ENCODE measurements around the gene BABAM2.
A peak's percentile ranks its signal among the peaks of the same experiment; 100 is the strongest.
"Not testable (repeated sequence)": the region's sequence is repeated elsewhere in the genome, so short reads cannot be mapped to it uniquely, and the experiment has no call there.

BABAM2 gene

DNA sequence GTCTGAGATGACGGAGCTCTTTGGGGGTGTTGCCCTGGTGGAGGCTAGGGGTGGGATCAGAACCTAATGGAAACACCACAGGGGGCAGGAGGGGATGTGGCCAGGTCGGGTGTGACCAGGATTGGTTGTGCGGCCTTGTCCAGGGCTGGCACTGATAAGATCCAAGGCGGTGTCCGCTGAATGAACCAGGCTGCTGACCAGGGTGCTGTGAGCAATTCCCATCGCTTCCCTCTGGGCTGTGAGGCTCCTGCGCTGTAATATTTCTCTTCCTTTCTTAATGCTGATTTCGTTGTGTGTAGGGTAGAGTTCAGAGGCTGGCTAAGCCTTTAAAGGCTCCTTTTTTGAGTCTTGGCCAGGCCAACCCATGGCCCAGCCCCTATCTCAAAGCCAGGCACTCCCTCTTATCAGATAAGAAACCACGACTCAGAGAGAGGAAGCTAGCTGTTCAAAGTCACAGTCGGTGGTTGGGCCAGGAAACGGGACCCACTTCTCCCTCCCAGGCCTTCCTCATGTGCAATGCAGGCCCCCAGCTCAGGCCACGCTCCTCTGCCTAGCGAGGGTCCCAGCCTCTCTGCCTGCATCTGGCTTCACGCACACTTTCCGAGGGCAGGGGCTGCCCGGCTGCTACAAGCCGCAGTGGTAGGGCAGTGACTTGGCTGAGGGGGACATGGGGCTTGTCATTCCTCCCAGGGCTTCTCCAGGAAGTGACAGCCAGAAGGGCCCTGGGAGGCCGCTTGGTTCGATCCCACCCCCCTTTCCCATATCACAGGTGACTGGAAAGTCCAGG lies 476.2 kb downstream of the BABAM2 start:
- no peak overlapping the region for H3K9ac ChIP-seq (ENCODE audit: low read length)
- no peak overlapping the region for H3K27ac ChIP-seq (ENCODE audit: low read depth, low read length)
- H3K36me3 ChIP-seq (ENCODE audit: control insufficient read depth, insufficient read depth, low read length): no peaks in the 10 kb centered on the region

GRCh38 chr2:28367667-28368356 lies 477.3 kb downstream of the BABAM2 start:
- Histone ChIP-seq H3K27me3 (ENCODE audit: control insufficient read depth, insufficient read depth, low read length) (no peaks in the 10 kb centered on the region), H3K4me1 (ENCODE audit: control insufficient read depth, insufficient read depth, low read length) (no peaks in the 10 kb centered on the region), H3K36me3 (ENCODE audit: control insufficient read depth, insufficient read depth, low read length) (no peaks in the 10 kb centered on the region), H3K27ac (ENCODE audit: low read depth, low read length) (no peak overlapping the region), H3K4me3 (ENCODE audit: low read length) (no peak overlapping the region), H3K9ac (ENCODE audit: low read length) (no peak overlapping the region)

More for the DNA sequence above, 476.2 kb downstream of the BABAM2 start:
- no peaks in the 10 kb centered on the region for H3K27me3 ChIP-seq (ENCODE audit: control insufficient read depth, insufficient read depth, low read length)
- no peaks in the 10 kb centered on the region for H3K4me1 ChIP-seq (ENCODE audit: control insufficient read depth, insufficient read depth, low read length)
- peak overlapping the region; percentile 2 for H3K4me3 ChIP-seq (ENCODE audit: low read length)

GRCh38 chr2:28368357-28368798 lies 477.8 kb downstream of the BABAM2 start:
- Histone ChIP-seq H3K9ac (ENCODE audit: low read length) (no peak overlapping the region), H3K4me1 (ENCODE audit: control insufficient read depth, insufficient read depth, low read length) (no peaks in the 10 kb centered on the region), H3K27me3 (ENCODE audit: control insufficient read depth, insufficient read depth, low read length) (no peaks in the 10 kb centered on the region)

DNA sequence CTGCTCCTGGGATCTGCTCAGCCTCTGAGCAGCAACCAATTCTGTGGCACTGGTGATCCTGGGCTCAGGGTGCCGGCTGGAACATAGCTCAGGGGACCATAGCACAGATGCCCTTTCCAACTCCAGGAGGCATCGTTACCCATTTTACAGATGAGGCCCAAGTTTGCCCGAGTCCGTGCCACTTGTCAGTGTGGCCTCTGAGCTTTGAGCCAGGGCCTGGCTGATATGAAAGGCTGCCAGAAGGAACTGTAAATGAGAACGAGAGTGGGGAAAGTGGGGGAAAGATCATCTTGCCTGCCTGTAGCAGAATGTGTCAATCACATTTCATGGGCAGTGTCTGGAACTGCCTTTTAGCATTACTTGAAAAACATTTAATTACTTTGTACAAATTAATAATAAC lies 478.8 kb downstream of the BABAM2 start:
- Histone ChIP-seq H3K36me3 (ENCODE audit: control insufficient read depth, insufficient read depth, low read length) (no peaks in the 10 kb centered on the region), H3K4me1 (ENCODE audit: control insufficient read depth, insufficient read depth, low read length) (no peaks in the 10 kb centered on the region), H3K9ac (ENCODE audit: low read length) (no peak overlapping the region), H3K27me3 (ENCODE audit: control insufficient read depth, insufficient read depth, low read length) (no peaks in the 10 kb centered on the region), H3K27ac (ENCODE audit: low read depth, low read length) (no peak overlapping the region), H3K4me3 (ENCODE audit: low read length) (no peak overlapping the region)

More at GRCh38 chr2:28368357-28368798, 477.8 kb downstream of the BABAM2 start:
- Histone ChIP-seq H3K27ac (ENCODE audit: low read depth, low read length) (no peak overlapping the region), H3K36me3 (ENCODE audit: control insufficient read depth, insufficient read depth, low read length) (no peaks in the 10 kb centered on the region), H3K4me3 (ENCODE audit: low read length) (no peak overlapping the region)

DNA sequence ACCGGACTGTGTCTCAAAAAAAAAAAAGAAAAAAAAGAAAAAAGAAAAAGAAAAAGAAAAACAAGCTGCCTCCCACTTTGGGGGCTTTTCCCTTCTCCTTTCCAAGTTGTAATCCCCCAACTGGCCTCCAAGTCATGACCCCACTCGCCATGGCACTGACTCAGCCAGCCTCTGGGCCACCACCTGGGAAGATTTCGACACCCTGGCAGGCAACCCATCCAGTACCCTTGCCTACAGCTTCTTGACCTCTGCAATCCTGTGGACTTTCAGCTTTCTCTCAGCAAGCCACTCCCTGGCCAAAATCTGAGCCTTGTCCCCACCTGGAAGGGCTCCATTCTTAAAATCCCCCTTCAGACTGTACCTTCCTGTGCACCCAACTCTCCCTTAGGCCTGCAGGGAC lies 479.8 kb downstream of the BABAM2 start:
- Histone ChIP-seq H3K27ac (ENCODE audit: low read depth, low read length) (no peak overlapping the region), H3K9ac (ENCODE audit: low read length) (no peak overlapping the region), H3K27me3 (ENCODE audit: control insufficient read depth, insufficient read depth, low read length) (no peaks in the 10 kb centered on the region), H3K4me3 (ENCODE audit: low read length) (no peak overlapping the region), H3K4me1 (ENCODE audit: control insufficient read depth, insufficient read depth, low read length) (no peaks in the 10 kb centered on the region), H3K36me3 (ENCODE audit: control insufficient read depth, insufficient read depth, low read length) (no peaks in the 10 kb centered on the region)

- H3K9ac ChIP-seq (ENCODE audit: low read length); H3K4me3 ChIP-seq (ENCODE audit: low read length); H3K27ac ChIP-seq (ENCODE audit: low read depth, low read length); H3K27me3 ChIP-seq (ENCODE audit: control insufficient read depth, insufficient read depth, low read length); H3K4me1 ChIP-seq (ENCODE audit: control insufficient read depth, insufficient read depth, low read length); H3K36me3 ChIP-seq (ENCODE audit: control insufficient read depth, insufficient read depth, low read length): not testable (repeated sequence)
Measured at GRCh38 chr2:28371728-28372127, 481.2 kb downstream of the BABAM2 start.

- no peaks in the 10 kb centered on the region for H3K27me3 ChIP-seq (ENCODE audit: control insufficient read depth, insufficient read depth, low read length)
- H3K27ac ChIP-seq (ENCODE audit: low read depth, low read length): no peak overlapping the region
- no peaks in the 10 kb centered on the region for H3K36me3 ChIP-seq (ENCODE audit: control insufficient read depth, insufficient read depth, low read length)
- no peak overlapping the region for H3K4me3 ChIP-seq (ENCODE audit: low read length)
- no peak overlapping the region for H3K9ac ChIP-seq (ENCODE audit: low read length)
- no peaks in the 10 kb centered on the region for H3K4me1 ChIP-seq (ENCODE audit: control insufficient read depth, insufficient read depth, low read length)
Measured at GRCh38 chr2:28373854-28374253, 483.3 kb downstream of the BABAM2 start.

GRCh38 chr2:28374331-28374730 lies 483.8 kb downstream of the BABAM2 start:
- H3K27ac ChIP-seq (ENCODE audit: low read depth, low read length): no peak overlapping the region
- no peaks in the 10 kb centered on the region for H3K36me3 ChIP-seq (ENCODE audit: control insufficient read depth, insufficient read depth, low read length)

GRCh38 chr2:28375236-28375635 lies 484.7 kb downstream of the BABAM2 start:
- no peaks in the 10 kb centered on the region for H3K27me3 ChIP-seq (ENCODE audit: control insufficient read depth, insufficient read depth, low read length)
- H3K4me3 ChIP-seq (ENCODE audit: low read length): no peak overlapping the region
- H3K36me3 ChIP-seq (ENCODE audit: control insufficient read depth, insufficient read depth, low read length): no peaks in the 10 kb centered on the region
- H3K27ac ChIP-seq (ENCODE audit: low read depth, low read length): no peak overlapping the region
- no peak overlapping the region for H3K9ac ChIP-seq (ENCODE audit: low read length)
- H3K4me1 ChIP-seq (ENCODE audit: control insufficient read depth, insufficient read depth, low read length): no peaks in the 10 kb centered on the region

More at GRCh38 chr2:28374331-28374730, 483.8 kb downstream of the BABAM2 start:
- Histone ChIP-seq H3K4me3 (ENCODE audit: low read length) (no peak overlapping the region), H3K27me3 (ENCODE audit: control insufficient read depth, insufficient read depth, low read length) (no peaks in the 10 kb centered on the region), H3K9ac (ENCODE audit: low read length) (no peak overlapping the region), H3K4me1 (ENCODE audit: control insufficient read depth, insufficient read depth, low read length) (no peaks in the 10 kb centered on the region)

DNA sequence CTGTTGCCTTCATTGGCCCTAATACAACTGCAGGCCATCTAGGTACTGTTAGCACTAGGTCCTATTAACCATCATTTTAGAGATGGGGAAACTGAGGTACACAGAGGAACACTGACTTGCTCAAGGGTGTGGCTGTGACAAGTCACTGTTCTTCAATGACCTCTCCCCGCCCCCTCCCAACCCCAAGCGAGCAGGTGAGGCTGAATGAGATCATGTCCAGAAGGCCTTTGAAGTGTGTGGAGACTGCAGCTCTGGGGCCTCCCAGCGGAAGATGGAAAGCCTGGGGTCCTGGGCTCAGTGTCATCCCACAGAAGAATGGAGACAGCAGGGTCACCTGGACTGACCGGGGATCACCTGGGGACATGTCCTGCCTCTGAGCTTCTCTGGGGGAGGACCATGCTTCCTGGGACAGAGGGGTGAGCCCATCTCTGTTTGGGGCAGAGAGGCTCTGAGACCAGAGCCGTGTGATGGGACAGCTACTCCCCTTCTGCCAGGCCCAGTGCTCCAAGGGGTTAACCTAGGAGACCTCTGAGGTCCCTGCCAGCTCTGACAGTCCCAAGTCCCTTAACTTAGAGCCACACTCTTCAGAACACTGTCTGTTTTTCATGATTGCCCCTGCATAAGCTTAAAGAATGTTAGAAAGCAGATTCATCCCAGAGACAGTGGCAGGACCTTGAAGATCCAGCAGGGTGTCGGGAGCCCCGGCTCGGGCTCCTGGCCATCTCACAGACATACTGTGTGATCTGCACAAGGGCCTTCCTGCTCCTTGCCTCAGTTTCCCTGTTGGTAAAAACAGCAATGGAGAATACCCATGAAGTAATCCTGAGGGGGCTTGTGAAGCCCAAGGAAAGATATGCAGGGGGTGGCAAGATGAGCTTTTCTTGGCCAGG lies 485.5 kb downstream of the BABAM2 start:
- Histone ChIP-seq H3K27ac (ENCODE audit: low read depth, low read length) (no peak overlapping the region), H3K36me3 (ENCODE audit: control insufficient read depth, insufficient read depth, low read length) (no peaks in the 10 kb centered on the region), H3K9ac (ENCODE audit: low read length) (no peak overlapping the region), H3K4me3 (ENCODE audit: low read length) (no peak overlapping the region), H3K27me3 (ENCODE audit: control insufficient read depth, insufficient read depth, low read length) (no peaks in the 10 kb centered on the region), H3K4me1 (ENCODE audit: control insufficient read depth, insufficient read depth, low read length) (no peaks in the 10 kb centered on the region)

- no peaks in the 10 kb centered on the region for H3K27me3 ChIP-seq (ENCODE audit: control insufficient read depth, insufficient read depth, low read length)
- no peaks in the 10 kb centered on the region for H3K4me1 ChIP-seq (ENCODE audit: control insufficient read depth, insufficient read depth, low read length)
- H3K4me3 ChIP-seq (ENCODE audit: low read length): no peak overlapping the region
- no peak overlapping the region for H3K27ac ChIP-seq (ENCODE audit: low read depth, low read length)
- H3K36me3 ChIP-seq (ENCODE audit: control insufficient read depth, insufficient read depth, low read length): no peaks in the 10 kb centered on the region
- H3K9ac ChIP-seq (ENCODE audit: low read length): no peak overlapping the region
Measured at GRCh38 chr2:28377195-28377816, 486.8 kb downstream of the BABAM2 start.
